ENCODE data around the gene ITPRIP. TPM values are rescaled to one million over a fixed set of nuclear protein-coding genes. Genes with fewer than 3 reads are reported as not detected.

ITPRIP gene
- total RNA-seq, 4 donors from 2014 or later: 18.1 to 31.5 (median 22.8) TPM

DNA sequence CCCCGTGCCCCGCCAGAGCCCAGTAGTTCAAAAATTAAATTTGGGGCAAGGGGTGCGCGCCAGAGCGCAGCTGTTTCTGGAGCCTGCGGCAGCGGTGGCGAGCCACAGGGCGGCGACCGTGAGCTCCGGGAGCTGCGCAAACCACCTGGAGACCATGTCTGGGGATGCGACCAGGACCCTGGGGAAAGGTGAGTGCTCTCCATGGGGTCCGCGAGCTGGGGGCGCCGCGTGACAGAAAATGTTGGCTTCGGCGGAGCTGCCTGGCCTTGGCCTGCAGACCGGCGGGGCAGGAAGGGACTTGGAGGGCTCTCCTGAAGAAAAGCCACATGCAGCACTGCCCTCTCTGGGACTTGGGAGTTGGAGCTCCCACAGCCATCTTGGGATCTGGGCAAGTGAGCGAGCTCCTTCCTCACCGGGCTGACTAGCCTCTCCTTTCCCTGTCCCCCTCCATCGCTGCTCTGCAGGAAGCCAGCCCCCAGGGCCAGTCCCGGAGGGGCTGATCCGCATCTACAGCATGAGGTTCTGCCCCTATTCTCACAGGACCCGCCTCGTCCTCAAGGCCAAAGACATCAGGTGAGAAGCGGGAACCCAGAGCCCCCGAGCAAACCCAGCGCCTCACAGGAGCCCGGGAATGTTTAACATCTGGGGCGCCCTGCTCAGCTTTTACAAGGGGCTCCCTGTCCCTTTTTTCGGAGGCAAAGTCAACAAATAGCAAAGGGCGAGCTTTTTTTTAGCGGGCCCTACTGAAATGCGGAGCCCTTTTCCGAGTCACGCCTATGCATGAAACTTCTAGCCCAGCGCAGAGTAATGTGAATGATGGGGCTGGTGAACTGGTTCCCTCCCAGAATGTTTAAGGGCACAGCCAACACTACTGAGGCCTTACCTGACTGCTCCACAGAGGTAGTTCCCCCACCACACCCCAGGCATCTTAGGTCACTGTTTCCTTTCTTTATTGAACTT, 63.2 kb downstream of the ITPRIP start:
- Histone ChIP-seq H3K9me3 (no peaks in the 10 kb centered on the region), H3K4me1 (peaks cover 0 to 8% (median 0%) of the 10 kb centered on the region in 3 donors), H3K4me3 (peak overlapping the region in 1 of 2 donors; percentile 9), H3K36me3 (no peaks in the 10 kb centered on the region), H3K27ac (no peak overlapping the region), H3K27me3 (peaks cover 24% of the 10 kb centered on the region)
- TF ChIP-seq, protein P1, sequence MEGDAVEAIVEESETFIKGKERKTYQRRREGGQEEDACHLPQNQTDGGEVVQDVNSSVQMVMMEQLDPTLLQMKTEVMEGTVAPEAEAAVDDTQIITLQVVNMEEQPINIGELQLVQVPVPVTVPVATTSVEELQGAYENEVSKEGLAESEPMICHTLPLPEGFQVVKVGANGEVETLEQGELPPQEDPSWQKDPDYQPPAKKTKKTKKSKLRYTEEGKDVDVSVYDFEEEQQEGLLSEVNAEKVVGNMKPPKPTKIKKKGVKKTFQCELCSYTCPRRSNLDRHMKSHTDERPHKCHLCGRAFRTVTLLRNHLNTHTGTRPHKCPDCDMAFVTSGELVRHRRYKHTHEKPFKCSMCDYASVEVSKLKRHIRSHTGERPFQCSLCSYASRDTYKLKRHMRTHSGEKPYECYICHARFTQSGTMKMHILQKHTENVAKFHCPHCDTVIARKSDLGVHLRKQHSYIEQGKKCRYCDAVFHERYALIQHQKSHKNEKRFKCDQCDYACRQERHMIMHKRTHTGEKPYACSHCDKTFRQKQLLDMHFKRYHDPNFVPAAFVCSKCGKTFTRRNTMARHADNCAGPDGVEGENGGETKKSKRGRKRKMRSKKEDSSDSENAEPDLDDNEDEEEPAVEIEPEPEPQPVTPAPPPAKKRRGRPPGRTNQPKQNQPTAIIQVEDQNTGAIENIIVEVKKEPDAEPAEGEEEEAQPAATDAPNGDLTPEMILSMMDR (IDR thresholded peaks at IDR 0.05): peak; percentile 59 to 81 (median 64)
- TF ChIP-seq POLR2AphosphoS5 (IDR thresholded peaks at IDR 0.05): no peak
- TF ChIP-seq EP300 (IDR thresholded peaks at IDR 0.05): no peak
- no peak for TF ChIP-seq POLR2A (IDR thresholded peaks at IDR 0.05)
- WGBS, 2 donors (ENCODE audit: low coverage in 1 of 2): 66 to 100% methylated on average over 1 to 8 of the region's 42 CpGs
- peak; percentile 65 for ATAC-seq

DNA sequence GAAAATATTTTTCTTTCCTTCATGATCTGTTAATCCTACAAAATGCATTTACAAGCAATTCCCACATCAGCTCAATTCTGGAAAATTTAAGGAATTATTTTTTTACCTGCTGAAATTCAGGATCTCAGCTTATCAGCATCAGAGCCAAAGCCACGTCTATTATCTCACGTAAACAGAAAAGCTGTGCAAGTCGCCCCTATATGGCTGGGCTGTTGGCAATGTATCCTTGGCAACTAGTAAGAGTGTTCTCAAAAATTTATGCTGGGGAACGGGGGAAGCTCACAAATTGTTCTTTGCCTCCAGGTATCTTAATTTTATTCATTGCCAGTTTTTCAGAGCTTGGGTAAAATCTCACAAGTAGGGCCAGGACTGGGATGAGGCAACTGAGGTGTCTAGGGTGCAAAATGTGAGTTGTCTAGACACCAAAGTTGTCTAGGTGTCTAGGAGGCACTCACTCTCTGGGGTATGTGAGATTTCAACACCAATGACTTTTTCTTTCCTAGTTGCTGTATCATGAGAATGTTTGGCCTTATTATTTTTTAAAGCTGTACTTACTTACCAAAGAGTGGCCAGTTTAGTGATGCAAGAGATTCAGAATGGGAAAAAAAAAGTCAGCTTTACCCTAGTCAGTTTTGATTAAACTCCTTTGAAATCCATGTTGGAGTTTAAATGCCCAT, 64.2 kb downstream of the ITPRIP start:
- H3K27me3 ChIP-seq: peaks cover 24% of the 10 kb centered on the region
- H3K27ac ChIP-seq: no peak overlapping the region
- 56 to 61% methylated on average over 4 of the region's 4 CpGs for WGBS, 2 donors (ENCODE audit: low coverage in 1 of 2)
- H3K36me3 ChIP-seq: no peaks in the 10 kb centered on the region
- no peaks in the 10 kb centered on the region for H3K9me3 ChIP-seq
- TF ChIP-seq POLR2AphosphoS5 (IDR thresholded peaks at IDR 0.05) (no peak), EP300 (IDR thresholded peaks at IDR 0.05) (no peak), POLR2A (IDR thresholded peaks at IDR 0.05) (no peak)
- TF ChIP-seq, protein P1 (IDR thresholded peaks at IDR 0.05): no peak
- no peak for ATAC-seq
- H3K4me1 ChIP-seq: peaks cover 0 to 14% (median 0%) of the 10 kb centered on the region in 3 donors
- no peak overlapping the region for H3K4me3 ChIP-seq

DNA sequence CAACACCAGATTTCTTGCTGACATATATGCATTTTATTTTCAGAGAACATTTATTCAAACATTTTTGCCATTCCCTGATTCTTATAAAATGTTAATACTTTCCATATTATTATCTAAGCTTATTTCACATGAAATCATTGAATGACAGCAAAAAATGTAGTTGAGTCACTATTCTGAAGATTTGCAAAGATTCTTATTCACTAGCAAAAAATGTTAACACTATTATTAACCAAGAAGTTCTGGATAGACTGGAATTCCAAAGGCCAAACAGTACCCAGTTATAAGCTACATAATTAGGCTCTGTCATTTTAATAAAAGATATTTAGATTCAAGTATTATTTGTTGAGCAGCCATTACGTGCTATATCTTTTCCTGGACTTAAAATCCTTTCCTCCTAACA, 65.0 kb downstream of the ITPRIP start:
- peaks cover under 1 to 17% (median under 1%) of the 10 kb centered on the region in 3 donors for H3K4me1 ChIP-seq
- H3K36me3 ChIP-seq: peaks cover 0 to under 1% of the 10 kb centered on the region in 2 donors
- TF ChIP-seq EP300 (IDR thresholded peaks at IDR 0.05): no peak
- TF ChIP-seq, protein P1 (IDR thresholded peaks at IDR 0.05): no peak
- TF ChIP-seq POLR2A (IDR thresholded peaks at IDR 0.05): no peak
- TF ChIP-seq POLR2AphosphoS5 (IDR thresholded peaks at IDR 0.05): no peak
- H3K4me3 ChIP-seq: no peak overlapping the region
- H3K9me3 ChIP-seq: no peaks in the 10 kb centered on the region
- WGBS, 2 donors (ENCODE audit: low coverage in 1 of 2): 60 to 67% methylated on average over 1 of the region's 1 CpG
- no peak overlapping the region for H3K27ac ChIP-seq
- ATAC-seq: no peak
- H3K27me3 ChIP-seq: peaks cover 24% of the 10 kb centered on the region

DNA sequence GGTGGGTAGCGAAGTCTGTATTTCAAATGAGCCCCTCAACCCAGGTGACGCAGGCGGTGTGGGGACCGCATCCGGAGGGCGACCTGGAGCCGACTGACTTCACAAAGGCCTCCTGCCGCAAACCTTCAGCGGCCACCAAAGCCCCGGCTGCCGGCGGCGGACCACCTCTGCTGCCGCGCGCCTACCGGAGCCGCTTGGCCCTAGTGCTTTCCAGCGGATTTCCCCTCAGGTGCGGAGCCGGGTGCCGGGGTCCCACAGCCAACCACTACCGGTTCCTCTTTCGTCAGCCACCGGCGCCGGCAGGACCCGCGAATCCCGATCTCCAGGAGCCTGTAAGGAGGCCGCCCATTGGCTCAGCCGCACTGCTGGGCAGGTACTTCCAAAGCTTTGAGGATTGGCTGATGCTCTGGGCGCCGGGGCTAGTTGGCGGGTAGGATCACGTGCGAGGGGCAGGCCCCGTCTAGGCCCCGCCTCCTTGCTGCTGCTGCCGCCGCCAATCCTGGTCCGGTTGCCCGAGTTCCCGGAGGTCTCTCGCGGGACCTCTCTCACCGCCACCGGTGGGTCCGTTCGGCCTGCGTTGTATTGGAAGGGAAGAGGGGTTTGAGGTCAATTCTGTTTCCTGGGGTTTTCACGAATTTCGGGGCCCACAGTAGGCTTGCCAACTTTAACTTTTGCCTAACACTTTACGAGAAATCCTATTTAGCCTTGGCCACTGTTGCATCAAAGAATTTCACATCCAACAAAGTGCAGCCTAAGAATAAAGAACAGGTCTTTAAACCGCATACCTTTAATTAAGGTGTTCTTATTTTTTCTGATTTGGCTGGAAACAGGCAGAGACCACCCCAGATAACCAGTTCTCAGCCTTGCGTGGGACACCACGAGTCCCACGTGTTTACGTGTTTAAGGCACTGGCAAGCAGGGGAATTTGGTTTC, 69.3 kb downstream of the ITPRIP start, which contains the start of gene GSTO2:
Gene GSTO2, plus strand, starts transcription at position 472 of the 933 bp plus-strand sequence. CDS start 5,732 bp downstream, outside the sequence.
- Histone ChIP-seq H3K36me3 (peaks cover 0 to 43% of the 10 kb centered on the region in 2 donors), H3K4me1 (peaks cover 5 to 25% (median 5%) of the 10 kb centered on the region in 3 donors), H3K4me3 (peak within 1 kb of the TSS; percentile 85 to 99), H3K27me3 (no peaks in the 10 kb centered on the region), H3K27ac (peak within 1 kb of the TSS; percentile 90 to 93 (median 92)), H3K9me3 (no peaks in the 10 kb centered on the region)
- WGBS, 2 donors (ENCODE audit: low coverage in 1 of 2): 7 to 23% methylated on average over 6 to 8 of the region's 59 CpGs
- TF ChIP-seq EP300 (IDR thresholded peaks at IDR 0.05): no peak
- TF ChIP-seq POLR2A (IDR thresholded peaks at IDR 0.05): peak; percentile 63 to 66
- peak; percentile 92 for TF ChIP-seq POLR2AphosphoS5 (IDR thresholded peaks at IDR 0.05)
- TF ChIP-seq, protein P1 (IDR thresholded peaks at IDR 0.05): no peak
- peak; percentile 100 for ATAC-seq

All from gastroesophageal sphincter (tissue), 4 donors.